DMS 273 (cell line): ENCODE measurements around the gene ZBTB40.

Source experiments
- DNase-seq: peaks from one replicate; lab custom pipeline; 2025; ENCODE audit not compliant: unreplicated experiment; lab: John Stamatoyannopoulos, UW

Gene ZBTB40

GRCh38 chr1:22431965-22432364 is 19.7 kb upstream of the ZBTB40 start:
- DNase-seq: no peak

GRCh38 chr1:22434717-22435116 is 16.9 kb upstream of the ZBTB40 start:
- no peak for DNase-seq

DNA sequence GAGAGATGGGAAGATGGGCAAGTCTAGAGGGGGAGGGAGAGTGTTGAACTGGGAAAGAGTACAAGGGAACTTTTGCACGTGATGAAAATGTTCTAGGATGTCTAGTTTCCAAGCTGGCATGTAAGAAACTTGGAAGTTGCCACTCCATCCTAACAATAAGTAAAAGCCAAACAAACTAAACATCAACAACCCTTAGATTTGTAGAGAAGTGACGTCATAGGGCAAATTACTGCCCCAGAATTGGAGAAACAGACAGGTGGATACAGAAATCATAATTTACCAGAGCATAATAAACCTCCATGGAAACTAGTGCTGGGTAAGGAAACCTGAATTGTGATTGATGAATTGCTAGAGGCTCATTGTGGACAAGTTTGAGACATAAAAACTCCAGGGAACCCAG is 14.7 kb upstream of the ZBTB40 start:
- DNase-seq: no peak

DNA sequence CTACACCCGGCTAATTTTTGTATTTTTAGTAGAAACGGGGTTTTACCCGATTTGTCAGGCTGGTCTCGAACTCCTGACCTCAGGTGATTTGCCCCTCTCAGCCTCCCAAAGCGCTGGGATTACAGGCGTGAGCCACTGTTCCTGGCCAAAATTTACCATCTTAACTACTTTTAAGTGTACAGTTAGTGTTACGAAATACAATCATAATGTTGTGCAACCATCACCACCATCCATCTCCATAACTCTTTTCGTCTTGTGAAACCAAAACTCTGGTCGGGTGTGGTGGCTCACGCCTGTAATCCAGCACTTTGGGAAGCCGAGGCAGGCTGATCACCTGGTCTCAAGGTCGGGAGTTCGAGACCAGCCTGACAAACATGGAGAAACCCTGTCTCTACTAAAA is 14.1 kb upstream of the ZBTB40 start:
- no peak for DNase-seq

DNA sequence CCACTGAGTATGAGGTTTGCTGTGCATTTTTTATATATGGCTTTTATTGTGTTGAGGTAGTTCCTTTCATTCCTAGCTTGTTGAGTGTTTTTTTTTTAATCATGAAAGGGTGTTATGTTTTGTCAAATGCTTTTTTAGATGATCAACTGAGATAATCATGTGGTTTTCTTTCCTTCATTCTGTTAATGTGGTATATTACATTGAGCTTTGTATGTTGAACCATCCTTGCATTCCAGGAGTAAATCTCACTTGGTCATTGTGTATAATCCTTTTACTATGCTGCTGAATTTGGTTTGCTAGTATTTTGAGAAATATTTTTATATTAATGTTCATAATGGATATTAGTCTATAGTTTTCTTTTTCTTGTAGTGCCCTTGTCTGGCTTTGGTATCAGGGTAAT is 11.1 kb upstream of the ZBTB40 start:
- no peak for DNase-seq

DNA sequence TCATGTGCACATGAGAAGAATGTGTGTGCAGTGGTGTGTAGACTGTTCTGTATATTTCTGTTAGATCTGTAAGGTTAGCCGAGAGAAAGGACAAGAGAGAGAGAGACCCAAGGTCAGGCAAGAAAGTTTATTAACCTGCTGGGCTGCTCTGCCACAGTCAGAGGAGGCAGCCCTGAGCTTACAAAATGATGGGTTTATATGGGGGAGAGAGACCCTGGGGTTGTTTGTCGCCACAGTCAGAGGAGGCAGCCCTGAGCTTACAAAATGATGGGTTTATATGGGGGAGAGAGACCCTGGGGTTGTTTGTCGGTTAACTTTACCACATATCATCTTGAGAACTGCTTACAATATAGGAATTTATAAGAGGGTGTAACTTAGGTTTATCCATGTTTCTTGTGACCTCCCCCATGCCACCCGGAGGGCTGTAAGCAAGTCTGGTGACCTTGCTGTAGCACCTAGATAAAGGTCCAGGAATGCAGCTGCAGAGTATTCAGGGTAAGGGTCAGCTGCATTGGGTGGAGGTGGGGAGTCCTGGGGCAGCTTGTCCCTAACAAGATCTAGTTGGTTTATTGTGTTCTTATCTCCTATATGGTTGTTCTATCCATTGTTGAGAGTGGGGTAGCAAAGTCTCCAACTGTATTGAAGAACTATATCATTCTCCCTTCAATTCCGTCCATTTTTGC is 9.3 kb upstream of the ZBTB40 start:
- no peak for DNase-seq

DNA sequence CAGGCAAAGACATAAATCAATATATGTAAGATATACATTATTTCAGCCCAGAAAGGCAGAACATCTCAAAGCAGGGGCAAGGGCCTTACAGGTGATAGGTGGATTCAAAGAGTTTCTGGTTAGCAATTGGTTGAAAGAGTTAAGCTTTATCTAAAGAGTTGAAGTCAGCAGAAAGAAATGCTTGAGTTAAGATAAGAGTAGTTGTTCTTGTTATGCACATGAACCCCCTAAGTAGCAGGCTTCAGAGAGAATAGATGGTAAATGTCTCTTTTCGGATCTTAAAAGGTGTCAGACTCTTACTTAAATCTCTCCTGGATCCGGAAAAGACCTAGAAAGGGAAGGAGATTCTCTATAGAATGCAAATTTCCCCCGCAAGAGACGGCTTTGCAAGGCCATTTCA is 8.3 kb upstream of the ZBTB40 start:
- no peak for DNase-seq

DNA sequence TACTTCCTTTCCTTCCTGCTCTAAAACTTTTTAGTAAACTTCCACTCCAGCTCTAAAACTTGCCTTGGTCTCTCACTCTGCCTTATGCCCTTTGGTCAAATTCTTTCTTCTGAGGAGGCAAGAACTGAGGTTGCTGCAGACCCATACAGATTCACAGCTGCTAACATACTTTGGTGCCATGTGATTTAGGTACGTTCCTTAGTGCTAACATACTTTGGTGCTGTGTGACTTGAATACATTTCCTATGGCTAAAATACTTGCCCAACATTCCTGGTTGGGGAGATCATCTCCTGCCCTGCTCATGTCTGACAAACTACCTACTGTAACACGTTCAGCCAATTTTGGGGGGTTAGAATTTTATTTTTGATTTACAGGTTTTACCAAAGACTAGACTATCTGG is 6.8 kb upstream of the ZBTB40 start:
- DNase-seq: no peak

DNA sequence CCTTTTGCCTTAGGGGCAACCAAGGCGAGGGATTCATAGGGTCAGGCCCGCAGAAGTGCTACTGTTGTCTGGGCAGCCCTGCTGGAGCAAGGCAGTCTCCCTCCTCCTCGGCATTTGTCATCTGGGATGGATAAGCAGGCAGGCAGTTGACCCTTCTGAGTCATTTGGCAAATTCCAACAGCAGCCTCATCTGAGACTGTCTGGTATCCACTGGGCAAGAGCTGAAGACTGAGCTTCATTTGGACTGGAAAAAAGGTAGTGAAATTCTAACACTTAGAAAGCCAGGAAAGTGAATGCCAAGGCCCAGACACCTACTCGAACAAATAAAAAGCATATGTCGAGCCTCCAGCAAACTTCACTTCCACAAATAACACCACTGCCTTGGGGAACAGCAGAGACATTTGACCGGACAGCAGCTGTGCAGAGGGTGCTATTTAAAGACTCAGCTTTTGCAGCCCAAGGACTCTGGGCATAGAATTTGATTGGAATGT is 4.0 kb upstream of the ZBTB40 start:
- DNase-seq: peak; percentile 58

DNA sequence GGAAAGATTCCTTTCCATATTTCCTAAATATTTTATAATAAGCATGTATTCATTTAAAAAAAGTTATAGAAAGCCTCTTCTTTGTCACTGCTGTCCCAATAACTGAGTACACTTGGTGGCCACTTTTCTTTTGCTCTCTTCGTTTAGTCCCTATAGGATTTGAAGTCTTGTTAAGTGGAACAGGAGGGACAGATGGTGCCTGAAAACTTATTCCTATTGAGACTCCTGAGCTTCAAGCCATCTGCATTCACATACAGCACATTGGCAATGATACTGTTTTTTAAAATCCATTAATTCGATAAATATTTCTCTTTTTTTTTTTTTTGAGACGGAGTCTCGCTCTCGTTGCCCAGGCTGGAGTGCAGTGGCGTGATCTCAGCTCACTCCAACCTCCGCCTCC is 2.0 kb upstream of the ZBTB40 start:
- DNase-seq: peak; percentile 65

- no peak for DNase-seq
These were observed 1.2 kb upstream of the ZBTB40 start for GRCh38 chr1:22450351-22451021.

- peak; percentile 71 for DNase-seq
These were observed 868 bp downstream of the ZBTB40 start for GRCh38 chr1:22452481-22452957.

- DNase-seq: no peak
These were observed 1.5 kb downstream of the ZBTB40 start for GRCh38 chr1:22453181-22453580.

DNA sequence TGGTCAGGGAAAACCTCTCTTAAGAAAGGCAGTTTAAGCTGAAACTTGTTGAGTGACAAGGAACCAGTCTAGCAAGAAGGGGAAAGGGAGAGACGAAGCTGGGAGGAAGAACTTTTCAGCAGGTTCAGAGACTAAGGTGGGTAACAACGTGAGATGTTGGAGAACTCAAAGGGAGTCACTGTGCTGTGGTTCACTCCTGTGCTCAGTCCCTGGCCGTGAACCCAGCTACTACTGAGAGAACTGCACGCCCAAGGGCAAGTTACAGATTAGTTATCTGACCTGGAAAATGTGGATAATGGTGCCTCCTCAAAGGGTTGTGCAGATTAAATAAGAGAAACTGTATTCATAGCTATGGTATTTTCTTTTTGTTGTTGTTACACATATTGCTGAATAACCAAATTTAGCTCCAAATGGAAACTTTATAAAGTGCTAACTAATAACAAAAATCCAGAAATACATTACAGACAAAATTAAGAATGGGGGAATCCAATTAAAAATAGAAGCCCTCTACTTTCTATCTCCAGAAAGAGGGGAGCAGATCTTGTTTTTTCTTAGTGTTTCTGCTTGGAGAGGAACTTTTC is 2.9 kb downstream of the ZBTB40 start:
- DNase-seq: no peak

GRCh38 chr1:22457345-22457744 is 5.7 kb downstream of the ZBTB40 start:
- peak; percentile 40 for DNase-seq

DNA sequence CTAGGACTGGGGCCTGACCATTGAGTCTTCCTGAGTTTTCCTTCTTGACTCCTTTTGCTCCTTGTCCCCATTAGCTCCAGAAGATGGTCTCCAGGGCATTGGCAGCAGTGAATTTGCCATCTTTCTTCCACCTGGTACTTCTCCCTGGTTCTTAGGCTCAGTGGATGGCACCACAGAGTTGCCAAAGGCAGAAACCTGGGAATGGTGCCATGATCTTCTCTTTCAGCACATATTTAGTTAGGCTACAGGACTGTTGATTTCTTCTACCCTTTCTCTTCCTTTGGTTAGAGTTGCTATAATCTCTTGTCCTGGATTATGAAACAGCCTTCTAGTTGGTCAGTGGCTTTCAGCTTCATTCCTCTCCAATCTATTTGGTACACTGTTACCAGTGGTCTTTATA is 6.2 kb downstream of the ZBTB40 start:
- DNase-seq: no peak

DNA sequence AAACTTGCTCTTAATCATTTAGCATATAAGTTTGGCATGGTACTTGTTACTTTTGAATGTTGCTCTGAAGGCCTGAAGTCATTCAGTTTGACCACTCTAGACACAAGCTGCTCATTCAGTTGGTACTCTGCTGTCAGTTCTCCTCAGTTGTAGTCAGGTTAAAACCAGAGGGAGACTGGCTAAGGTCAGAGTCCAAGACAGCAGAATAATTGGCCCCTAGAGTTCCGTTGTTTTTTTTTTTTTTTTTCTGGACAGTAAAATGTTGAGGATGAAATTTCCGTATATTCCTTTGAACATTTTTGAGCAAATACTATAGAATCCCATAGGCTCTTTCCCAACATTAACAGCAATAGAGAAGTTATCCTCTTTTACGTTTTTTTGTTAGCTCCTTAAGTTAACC is 9.4 kb downstream of the ZBTB40 start:
- DNase-seq: no peak

GRCh38 chr1:22461678-22462527 is 10.3 kb downstream of the ZBTB40 start:
- DNase-seq: no peak

GRCh38 chr1:22462928-22463327 is 11.3 kb downstream of the ZBTB40 start:
- DNase-seq: no peak

DNA sequence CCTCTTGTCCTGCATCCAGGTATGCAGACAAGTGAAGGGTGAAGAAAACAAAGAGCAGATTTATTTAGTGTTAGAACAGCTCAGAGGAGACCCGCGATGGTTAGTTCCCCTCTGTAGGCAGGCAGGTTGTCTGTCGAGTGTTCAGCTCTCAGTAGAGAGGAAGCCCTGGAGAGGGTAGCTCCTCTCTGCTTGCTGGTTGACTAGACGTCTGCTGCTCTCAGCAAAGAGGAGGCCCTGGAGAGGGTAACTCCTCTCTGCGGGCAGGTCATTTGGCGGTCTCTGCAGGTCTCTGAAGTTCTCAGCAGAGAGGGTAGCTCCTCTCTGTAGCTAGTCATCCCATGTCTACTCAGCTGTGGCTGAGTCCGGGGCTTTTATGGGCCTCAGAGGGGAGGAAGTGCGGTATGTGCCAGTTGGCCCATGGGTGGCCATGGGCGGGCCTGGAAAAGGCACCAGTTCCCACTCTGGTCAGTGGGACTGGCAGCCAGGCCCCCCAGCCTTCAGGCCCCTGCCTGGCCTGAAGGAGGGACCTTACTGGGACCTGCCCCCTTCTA is 13.4 kb downstream of the ZBTB40 start:
- no peak for DNase-seq

GRCh38 chr1:22465671-22466070 is 14.0 kb downstream of the ZBTB40 start:
- no peak for DNase-seq
